Measurements from ENCODE around the gene HIVEP1.

DNA sequence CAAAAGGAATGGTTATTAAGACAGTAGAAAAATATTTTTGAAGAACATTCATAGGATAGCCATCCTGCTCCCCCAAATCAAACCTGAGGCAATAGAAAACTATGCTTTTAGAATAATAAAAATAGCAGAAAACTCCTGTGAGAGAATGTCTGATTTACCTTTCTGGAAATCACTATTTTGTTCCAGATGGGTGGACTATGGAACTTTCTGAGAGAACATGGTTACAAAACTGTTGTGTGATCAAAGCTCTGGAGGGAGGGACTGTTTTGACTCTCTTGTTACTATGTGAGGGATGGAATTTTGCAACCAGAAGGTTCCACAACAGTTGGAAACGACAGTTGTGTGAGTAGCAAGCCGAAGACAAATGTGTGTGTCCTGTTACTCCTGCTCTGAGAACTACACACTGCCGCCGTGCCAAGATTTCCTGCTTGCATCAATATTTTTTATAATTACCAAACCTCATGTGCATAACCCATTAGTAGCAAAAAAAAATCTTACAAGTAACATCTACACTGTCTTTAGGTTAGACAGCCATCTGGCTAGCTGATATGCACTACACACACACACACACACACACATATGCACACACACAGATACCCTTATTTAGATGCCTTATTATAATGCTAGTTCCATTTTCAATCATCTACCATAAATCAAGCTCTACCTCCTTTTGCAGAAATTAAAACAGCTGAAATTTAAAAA, 11.0 kb upstream of the HIVEP1 start:
- no peak for TF ChIP-seq CHD2 (IDR thresholded peaks at IDR 0.05; ENCODE audit: low read length, partially characterized antibody)
- TF ChIP-seq SMC3 (IDR thresholded peaks at IDR 0.05; ENCODE audit: low read depth, low read length): no peak
- TF ChIP-seq, protein P1, sequence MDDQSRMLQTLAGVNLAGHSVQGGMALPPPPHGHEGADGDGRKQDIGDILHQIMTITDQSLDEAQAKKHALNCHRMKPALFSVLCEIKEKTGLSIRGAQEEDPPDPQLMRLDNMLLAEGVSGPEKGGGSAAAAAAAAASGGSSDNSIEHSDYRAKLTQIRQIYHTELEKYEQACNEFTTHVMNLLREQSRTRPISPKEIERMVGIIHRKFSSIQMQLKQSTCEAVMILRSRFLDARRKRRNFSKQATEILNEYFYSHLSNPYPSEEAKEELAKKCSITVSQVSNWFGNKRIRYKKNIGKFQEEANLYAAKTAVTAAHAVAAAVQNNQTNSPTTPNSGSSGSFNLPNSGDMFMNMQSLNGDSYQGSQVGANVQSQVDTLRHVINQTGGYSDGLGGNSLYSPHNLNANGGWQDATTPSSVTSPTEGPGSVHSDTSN (IDR thresholded peaks at IDR 0.05): no peak
- TF ChIP-seq, protein P2, sequence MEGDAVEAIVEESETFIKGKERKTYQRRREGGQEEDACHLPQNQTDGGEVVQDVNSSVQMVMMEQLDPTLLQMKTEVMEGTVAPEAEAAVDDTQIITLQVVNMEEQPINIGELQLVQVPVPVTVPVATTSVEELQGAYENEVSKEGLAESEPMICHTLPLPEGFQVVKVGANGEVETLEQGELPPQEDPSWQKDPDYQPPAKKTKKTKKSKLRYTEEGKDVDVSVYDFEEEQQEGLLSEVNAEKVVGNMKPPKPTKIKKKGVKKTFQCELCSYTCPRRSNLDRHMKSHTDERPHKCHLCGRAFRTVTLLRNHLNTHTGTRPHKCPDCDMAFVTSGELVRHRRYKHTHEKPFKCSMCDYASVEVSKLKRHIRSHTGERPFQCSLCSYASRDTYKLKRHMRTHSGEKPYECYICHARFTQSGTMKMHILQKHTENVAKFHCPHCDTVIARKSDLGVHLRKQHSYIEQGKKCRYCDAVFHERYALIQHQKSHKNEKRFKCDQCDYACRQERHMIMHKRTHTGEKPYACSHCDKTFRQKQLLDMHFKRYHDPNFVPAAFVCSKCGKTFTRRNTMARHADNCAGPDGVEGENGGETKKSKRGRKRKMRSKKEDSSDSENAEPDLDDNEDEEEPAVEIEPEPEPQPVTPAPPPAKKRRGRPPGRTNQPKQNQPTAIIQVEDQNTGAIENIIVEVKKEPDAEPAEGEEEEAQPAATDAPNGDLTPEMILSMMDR (IDR thresholded peaks at IDR 0.05): no peak
- no peak for TF ChIP-seq EP300 (IDR thresholded peaks at IDR 0.05; ENCODE audit: borderline replicate concordance in 1 of 2, low read depth in 1 of 2, low read length in 1 of 2)
- TF ChIP-seq RAD21 (IDR thresholded peaks at IDR 0.05; ENCODE audit: low read length): no peak
- no peak for TF ChIP-seq MEF2A (IDR thresholded peaks at IDR 0.05; ENCODE audit: borderline replicate concordance, low read depth)
- TF ChIP-seq GATA2 (CRISPR knock-in tag; IDR thresholded peaks at IDR 0.05): no peak

Measured in SK-N-SH (cell line).